Choroid plexus epithelial cell (primary cell): ENCODE data around the gene PRTFDC1.
"Not testable (repeated sequence)": the region's sequence is repeated elsewhere in the genome, so short reads cannot be mapped to it uniquely, and the experiment has no call there.

Source experiments
- DNase-seq: peaks from one replicate; pipeline ENCODE4 v3.0.0-alpha.2; 2010; ENCODE audit warnings: low read depth
- H3K4me3 ChIP-seq: 2 replicates; pipeline ENCODE4 v1.5.1; 2011; ENCODE audit warnings: low read depth, mild to moderate bottlenecking, control low read depth, low read length, moderate library complexity
- CTCF ChIP-seq: conservative IDR thresholded peaks from 2 replicates; pipeline ENCODE4 v1.5.1; 2011; ENCODE audit warnings: low read depth, mild to moderate bottlenecking, control low read depth, inconsistent platforms, low read length, moderate library complexity

The PRTFDC1 gene

GRCh38 chr10:24958721-24959381 is 6.4 kb upstream of the PRTFDC1 start:
- peak; percentile 61 for DNase-seq
- H3K4me3 ChIP-seq: no peak overlapping the region
- TF ChIP-seq CTCF: peak; percentile 20

GRCh38 chr10:24958091-24958720 is 5.8 kb upstream of the PRTFDC1 start:
- TF ChIP-seq CTCF: no peak
- no peak overlapping the region for H3K4me3 ChIP-seq
- peak; percentile 92 for DNase-seq

- not testable (repeated sequence) for H3K4me3 ChIP-seq
- DNase-seq: peak; percentile 31
These were observed 5.2 kb upstream of the PRTFDC1 start for GRCh38 chr10:24957624-24958051.

- TF ChIP-seq CTCF: no peak
- H3K4me3 ChIP-seq: no peak overlapping the region
- DNase-seq: no peak
These were observed 1.3 kb upstream of the PRTFDC1 start for GRCh38 chr10:24953675-24954074.

GRCh38 chr10:24952707-24953645 is 570 bp upstream of the PRTFDC1 start:
- peak; percentile 49 for DNase-seq
- H3K4me3 ChIP-seq: peak overlapping the region; percentile 61
- TF ChIP-seq CTCF: peak; percentile 11

GRCh38 chr10:24951201-24952142 is 934 bp downstream of the PRTFDC1 start:
- H3K4me3 ChIP-seq: peak overlapping the region; percentile 61
- TF ChIP-seq CTCF: no peak
- peak; percentile 59 for DNase-seq
